Uterus (tissue), 4 donors: ENCODE measurements around the gene MANF. TPM values are rescaled to one million over a fixed set of nuclear protein-coding genes. Genes with fewer than 3 reads are reported as not detected.

Source experiments
- DNase-seq, 2 donors: peaks; one replicate each; pipeline ENCODE4 v3.0.0-alpha.2; 2019 to 2020
- H3K27ac ChIP-seq, 2 donors: fragments of 200-600 bp; sonication (generic); 1 replicate in 1 of 2; 2 replicates in 1 of 2; pipeline ENCODE4 v1.5.1; 2016 to 2018
- H3K27me3 ChIP-seq, 2 donors: fragments of 200-600 bp; sonication (generic); one replicate each; pipeline ENCODE4 v1.5.1; 2018 to 2019; ENCODE audit warnings: control low read depth in 1 of 2
- H3K36me3 ChIP-seq, 2 donors: fragments of 200-600 bp; sonication (generic); one replicate each; pipeline ENCODE4 v1.5.1; 2019; ENCODE audit warnings: control low read depth in 1 of 2
- H3K4me1 ChIP-seq, 2 donors: fragments of 200-600 bp; sonication (generic); one replicate each; pipeline ENCODE4 v1.5.1; 2018 to 2019; ENCODE audit warnings: control low read depth in 1 of 2
- H3K4me3 ChIP-seq, 2 donors: fragments of 200-600 bp; sonication (generic); 1 replicate in 1 of 2; 2 replicates in 1 of 2; pipeline ENCODE4 v1.5.1; 2018 to 2019; ENCODE audit warnings: mild to moderate bottlenecking in 1 of 2
- H3K9me3 ChIP-seq, 2 donors: fragments of 200-600 bp; sonication (generic); one replicate each; pipeline ENCODE4 v1.5.1; 2019; ENCODE audit warnings: control low read depth in 1 of 2
- POLR2A ChIP-seq, 2 donors: fragments of 450-650 bp; IDR thresholded peaks; one replicate each; pipeline ENCODE4 v1.6.1; 2016; ENCODE audit warnings: antibody characterized with exemption in 2 of 2, mild to moderate bottlenecking in 1 of 2, moderate library complexity in 1 of 2
- intact Hi-C: fragments of 100-400 bp; cut with DNase I; formaldehyde crosslinking; loops from one replicate; pipeline ENCODE4 v1.15.1; 2023; ENCODE audit warnings: low total_unique reads
- total RNA-seq, 4 donors: library from RNA; depleted of rRNA in 3 of 4; stranded (reverse); fragments of >200 nt in 3 of 4; gene quantifications; one replicate each; pipeline versions ENCODE4 v1.1.0 to v1.2.4, GENCODE V29; 2014 to 2023
- TF ChIP-seq, protein P1 (sequence below), 4 experiments: fragments of 200-600 bp in 2 of 4; fragments of 450-650 bp in 2 of 4; sonication (generic) in 2 of 4; IDR thresholded peaks; one replicate each; pipeline ENCODE4 v1.5.1; 2016 to 2019; ENCODE audit warnings: antibody characterized with exemption in 4 of 4, mild to moderate bottlenecking in 2 of 4, moderate library complexity in 1 of 4
- donor health status: DM: yes; HTN: yes; CAD: no.

Gene MANF
- total RNA-seq, 4 donors from 2014 or later = 14.7 to 60.6 (median 28.8) TPM

- no peaks in the 10 kb centered on the region for H3K27me3 ChIP-seq
- H3K9me3 ChIP-seq = no peaks in the 10 kb centered on the region
- H3K27ac ChIP-seq = no peak overlapping the region
- no peak overlapping the region for H3K4me3 ChIP-seq
- H3K4me1 ChIP-seq = peaks cover 0 to 1% of the 10 kb centered on the region in 2 donors
- no peak for DNase-seq
- intact Hi-C loops = no loop called here
- TF ChIP-seq, protein P1, sequence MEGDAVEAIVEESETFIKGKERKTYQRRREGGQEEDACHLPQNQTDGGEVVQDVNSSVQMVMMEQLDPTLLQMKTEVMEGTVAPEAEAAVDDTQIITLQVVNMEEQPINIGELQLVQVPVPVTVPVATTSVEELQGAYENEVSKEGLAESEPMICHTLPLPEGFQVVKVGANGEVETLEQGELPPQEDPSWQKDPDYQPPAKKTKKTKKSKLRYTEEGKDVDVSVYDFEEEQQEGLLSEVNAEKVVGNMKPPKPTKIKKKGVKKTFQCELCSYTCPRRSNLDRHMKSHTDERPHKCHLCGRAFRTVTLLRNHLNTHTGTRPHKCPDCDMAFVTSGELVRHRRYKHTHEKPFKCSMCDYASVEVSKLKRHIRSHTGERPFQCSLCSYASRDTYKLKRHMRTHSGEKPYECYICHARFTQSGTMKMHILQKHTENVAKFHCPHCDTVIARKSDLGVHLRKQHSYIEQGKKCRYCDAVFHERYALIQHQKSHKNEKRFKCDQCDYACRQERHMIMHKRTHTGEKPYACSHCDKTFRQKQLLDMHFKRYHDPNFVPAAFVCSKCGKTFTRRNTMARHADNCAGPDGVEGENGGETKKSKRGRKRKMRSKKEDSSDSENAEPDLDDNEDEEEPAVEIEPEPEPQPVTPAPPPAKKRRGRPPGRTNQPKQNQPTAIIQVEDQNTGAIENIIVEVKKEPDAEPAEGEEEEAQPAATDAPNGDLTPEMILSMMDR (IDR thresholded peaks at IDR 0.05) = no peak
- TF ChIP-seq POLR2A (IDR thresholded peaks at IDR 0.05) = no peak
- no peaks in the 10 kb centered on the region for H3K36me3 ChIP-seq
Observed at GRCh38 chr3:51378726-51379125, 6.4 kb upstream of the MANF start.

- TF ChIP-seq POLR2A (IDR thresholded peaks at IDR 0.05) = no peak
- TF ChIP-seq, protein P1 (IDR thresholded peaks at IDR 0.05) = no peak
Observed at GRCh38 chr3:51379301-51379700, 5.8 kb upstream of the MANF start.

GRCh38 chr3:51379746-51380455, 5.2 kb upstream of the MANF start:
- Histone ChIP-seq H3K9me3 (no peaks in the 10 kb centered on the region), H3K4me1 (peaks cover 0 to 4% of the 10 kb centered on the region in 2 donors), H3K27ac (no peak overlapping the region), H3K36me3 (no peaks in the 10 kb centered on the region), H3K4me3 (no peak overlapping the region), H3K27me3 (no peaks in the 10 kb centered on the region)
- DNase-seq = no peak
- TF ChIP-seq POLR2A (IDR thresholded peaks at IDR 0.05) = no peak
- TF ChIP-seq, protein P1 (IDR thresholded peaks at IDR 0.05) = no peak
- intact Hi-C loops = no loop called here

More at GRCh38 chr3:51379301-51379700, 5.8 kb upstream of the MANF start:
- no peak overlapping the region for H3K27ac ChIP-seq
- H3K27me3 ChIP-seq = no peaks in the 10 kb centered on the region
- DNase-seq = no peak
- no peak overlapping the region for H3K4me3 ChIP-seq
- H3K4me1 ChIP-seq = peaks cover 0 to 4% of the 10 kb centered on the region in 2 donors
- H3K36me3 ChIP-seq = no peaks in the 10 kb centered on the region
- H3K9me3 ChIP-seq = no peaks in the 10 kb centered on the region
- intact Hi-C loops = no loop called here

- Histone ChIP-seq H3K27me3 (no peaks in the 10 kb centered on the region), H3K4me3 (no peak overlapping the region), H3K4me1 (peaks cover 0 to 6% of the 10 kb centered on the region in 2 donors), H3K27ac (no peak overlapping the region), H3K36me3 (no peaks in the 10 kb centered on the region), H3K9me3 (no peaks in the 10 kb centered on the region)
- intact Hi-C loops = no loop called here
- DNase-seq = no peak
- TF ChIP-seq, protein P1 (IDR thresholded peaks at IDR 0.05) = no peak
- TF ChIP-seq POLR2A (IDR thresholded peaks at IDR 0.05) = no peak
Observed at GRCh38 chr3:51380601-51381332, 4.3 kb upstream of the MANF start.

DNA sequence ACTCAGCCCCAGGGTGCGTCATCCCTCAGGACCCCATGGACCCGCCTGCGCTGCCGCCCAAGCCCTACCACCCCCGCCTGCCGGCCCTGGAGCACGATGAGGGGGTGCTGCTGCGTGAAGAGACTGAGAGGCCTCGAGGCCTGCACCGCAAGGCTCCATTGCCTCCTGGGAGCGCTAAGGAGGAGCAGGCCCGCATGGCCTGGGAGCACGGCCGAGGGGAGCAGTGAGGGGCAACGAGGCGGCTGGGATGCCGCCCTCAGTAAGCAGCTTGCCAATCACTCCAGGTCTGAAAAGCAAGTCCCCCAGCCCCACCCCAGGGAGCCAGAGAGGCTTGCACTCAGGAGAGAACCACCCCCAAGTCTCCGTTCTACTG, 3.8 kb upstream of the MANF start:
- Histone ChIP-seq H3K36me3 (no peaks in the 10 kb centered on the region), H3K4me1 (peaks cover 2 to 8% of the 10 kb centered on the region in 2 donors), H3K27ac (no peak overlapping the region), H3K27me3 (no peaks in the 10 kb centered on the region), H3K9me3 (no peaks in the 10 kb centered on the region), H3K4me3 (no peak overlapping the region)
- intact Hi-C loops = no loop called here
- TF ChIP-seq, protein P1 (IDR thresholded peaks at IDR 0.05) = no peak
- DNase-seq = no peak
